Glutamatergic neuron (in vitro differentiated cells): Measurements from ENCODE around the gene WDR91. TPM values are rescaled to one million over a fixed set of nuclear protein-coding genes. Genes with fewer than 3 reads are reported as not detected.

Experiments used
- DNase-seq: peaks from one replicate; pipeline ENCODE4 v3.0.0; 2022
- H3K27ac Mint-ChIP-seq: one replicate; pipeline ENCODE4 v1.8.0; 2020; ENCODE audit warnings: mild to moderate bottlenecking, mixed read lengths, inconsistent platforms; ENCODE audit not compliant: unreplicated experiment
- H3K27me3 Mint-ChIP-seq: one replicate; pipeline ENCODE4 v1.8.0; 2020; ENCODE audit warnings: mild to moderate bottlenecking, moderate library complexity, mixed read lengths, inconsistent platforms; ENCODE audit not compliant: unreplicated experiment
- H3K36me3 Mint-ChIP-seq: one replicate; pipeline ENCODE4 v1.8.0; 2020; ENCODE audit warnings: mild to moderate bottlenecking, mixed read lengths, inconsistent platforms; ENCODE audit not compliant: unreplicated experiment
- H3K4me1 Mint-ChIP-seq: one replicate; pipeline ENCODE4 v1.8.0; 2020; ENCODE audit warnings: mild to moderate bottlenecking, low read depth, mixed read lengths, inconsistent platforms; ENCODE audit not compliant: unreplicated experiment
- H3K4me3 Mint-ChIP-seq: one replicate; pipeline ENCODE4 v1.8.0; 2020; ENCODE audit warnings: mild to moderate bottlenecking, mixed read lengths, inconsistent platforms; ENCODE audit not compliant: unreplicated experiment
- H3K9me3 Mint-ChIP-seq: one replicate; pipeline ENCODE4 v1.8.0; 2020; ENCODE audit warnings: mild to moderate bottlenecking, moderate library complexity, mixed read lengths, inconsistent platforms; ENCODE audit not compliant: unreplicated experiment
- microRNA-seq: library from miRNA; unstranded; fragments of <30 nt; microRNA quantifications from one replicate; pipeline ENCODE4, GENCODE V29; 2020; ENCODE audit not compliant: unreplicated experiment
- total RNA-seq: library from RNA; stranded (reverse); fragmentation: NEBNext Ultra II Directional; extraction: Animal tissue kit (Norgen Biotek cat#: 25700); gene quantifications from one replicate; pipeline ENCODE4 v1.2.1, GENCODE V29; 2021; ENCODE audit not compliant: unreplicated experiment
- TF ChIP-seq, protein P1 (sequence below): fragments of 200-600 bp; sonication (generic); IDR thresholded peaks from one replicate; pipeline ENCODE4 v1.5.0; 2021; ENCODE audit not compliant: partially characterized antibody, unreplicated experiment

The WDR91 gene
- total RNA-seq, 1 donor from 2014 or later = 24.5 TPM

DNA sequence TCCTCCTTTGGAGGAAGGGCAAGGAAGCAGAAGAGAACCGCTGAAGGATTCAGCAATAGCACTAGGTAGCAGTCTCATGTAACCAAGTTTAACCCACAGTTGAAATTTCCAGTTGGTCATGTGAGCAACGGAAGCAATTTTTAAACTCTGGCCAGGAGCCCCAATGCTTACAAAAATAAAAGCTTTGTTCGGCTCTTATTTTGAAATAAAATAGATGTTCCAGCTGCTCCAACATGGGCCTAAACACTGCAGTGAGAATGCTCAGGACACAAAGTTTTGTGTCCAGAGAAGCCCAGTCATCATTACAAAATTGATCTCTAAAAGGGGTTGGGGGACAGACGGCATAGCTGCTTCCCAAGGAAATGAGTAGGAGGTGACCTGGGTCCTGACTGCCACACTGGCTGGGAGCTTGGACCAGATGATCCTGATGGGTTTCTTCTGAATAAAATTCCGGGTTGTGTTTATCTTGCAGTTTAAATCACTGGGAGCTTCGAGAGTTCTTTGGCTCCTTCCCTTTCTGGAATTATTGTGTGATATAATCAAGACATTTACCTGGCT, 63.9 kb downstream of the WDR91 start:
- Mint-ChIP-seq H3K27ac (no peak overlapping the region), H3K36me3 (no peaks in the 10 kb centered on the region), H3K4me1 (no peaks in the 10 kb centered on the region), H3K4me3 (no peak overlapping the region), H3K9me3 (no peaks in the 10 kb centered on the region), H3K27me3 (no peaks in the 10 kb centered on the region)
- no peak for DNase-seq
- TF ChIP-seq, protein P1, sequence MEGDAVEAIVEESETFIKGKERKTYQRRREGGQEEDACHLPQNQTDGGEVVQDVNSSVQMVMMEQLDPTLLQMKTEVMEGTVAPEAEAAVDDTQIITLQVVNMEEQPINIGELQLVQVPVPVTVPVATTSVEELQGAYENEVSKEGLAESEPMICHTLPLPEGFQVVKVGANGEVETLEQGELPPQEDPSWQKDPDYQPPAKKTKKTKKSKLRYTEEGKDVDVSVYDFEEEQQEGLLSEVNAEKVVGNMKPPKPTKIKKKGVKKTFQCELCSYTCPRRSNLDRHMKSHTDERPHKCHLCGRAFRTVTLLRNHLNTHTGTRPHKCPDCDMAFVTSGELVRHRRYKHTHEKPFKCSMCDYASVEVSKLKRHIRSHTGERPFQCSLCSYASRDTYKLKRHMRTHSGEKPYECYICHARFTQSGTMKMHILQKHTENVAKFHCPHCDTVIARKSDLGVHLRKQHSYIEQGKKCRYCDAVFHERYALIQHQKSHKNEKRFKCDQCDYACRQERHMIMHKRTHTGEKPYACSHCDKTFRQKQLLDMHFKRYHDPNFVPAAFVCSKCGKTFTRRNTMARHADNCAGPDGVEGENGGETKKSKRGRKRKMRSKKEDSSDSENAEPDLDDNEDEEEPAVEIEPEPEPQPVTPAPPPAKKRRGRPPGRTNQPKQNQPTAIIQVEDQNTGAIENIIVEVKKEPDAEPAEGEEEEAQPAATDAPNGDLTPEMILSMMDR = no peak

DNA sequence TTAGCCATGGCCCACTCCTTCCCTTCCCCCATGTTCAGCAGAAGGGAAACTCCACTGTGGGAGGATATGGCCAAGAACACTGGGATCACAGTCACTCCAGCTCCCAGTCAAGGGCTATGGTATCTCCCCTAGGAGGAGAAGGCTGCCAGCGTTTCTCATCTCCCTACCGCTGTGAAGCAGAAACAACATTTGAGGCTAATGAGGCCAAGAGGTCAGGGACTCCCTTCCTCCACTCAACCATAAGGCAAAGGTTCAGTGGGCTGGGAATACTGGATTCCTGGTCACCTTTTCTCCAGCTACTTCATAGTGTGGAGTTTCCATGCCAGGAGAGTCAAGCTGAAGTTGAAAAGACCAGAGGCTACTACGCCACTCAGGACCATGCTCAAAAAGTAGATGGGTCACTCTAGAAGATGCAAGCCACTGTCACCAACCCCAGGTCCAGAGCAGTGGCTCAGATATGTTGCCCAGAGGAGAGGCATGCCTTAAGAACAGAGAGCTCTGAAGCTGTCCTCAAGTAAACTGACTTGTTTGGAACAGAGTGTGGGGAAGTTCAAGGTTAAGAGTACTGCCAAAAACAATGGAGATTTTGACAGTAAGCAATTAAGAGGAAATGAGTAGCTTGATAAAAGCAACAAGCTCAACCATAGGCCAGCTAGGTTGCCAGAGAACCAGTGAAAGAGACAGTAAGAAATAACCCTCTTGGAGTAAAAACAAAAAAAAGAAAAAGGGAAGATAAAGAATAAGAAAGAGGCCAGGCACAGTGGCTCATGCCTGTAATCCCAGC, 67.2 kb downstream of the WDR91 start:
- Mint-ChIP-seq H3K9me3 (no peaks in the 10 kb centered on the region), H3K36me3 (no peaks in the 10 kb centered on the region), H3K4me1 (no peaks in the 10 kb centered on the region), H3K4me3 (no peak overlapping the region), H3K27ac (no peak overlapping the region), H3K27me3 (no peaks in the 10 kb centered on the region)
- TF ChIP-seq, protein P1 = no peak
- no peak for DNase-seq

Small RNA genes lying within 50 kb of the gene (microRNA-seq; reads per million reads assigned to microRNA genes)
- gene MIR6509 = 1.8 reads per million, percentile 9 among the genes with 10 or more reads in this experiment

Other genes with a start within 250 kb of the WDR91 start
- 2.3 TPM for gene AGBL3, start 225.0 kb downstream of the WDR91 start, total RNA-seq
- gene TMEM140, start 63.5 kb downstream of the WDR91 start, total RNA-seq = not detected
- gene CYREN, start 40.8 kb downstream of the WDR91 start, total RNA-seq = 33.3 TPM
- not detected for gene STRA8, start 22.3 kb upstream of the WDR91 start, total RNA-seq